A673 (cell line): Measurements from ENCODE around the gene CLDN18. TPM values are rescaled to one million over a fixed set of nuclear protein-coding genes. Genes with fewer than 3 reads are reported as not detected.

Experiments
- BruUV-seq: library from RNA; stranded (reverse); fragments of 400-500 nt; replicated peaks from 2 replicates; lab custom pipeline; 2021; lab: Mats Ljungman, UMichigan
- CTCF ChIA-PET: fragments of 300-600 bp; sonication (Branson Sonifier 250); formaldehyde crosslinking; loops from one replicate; lab custom pipeline; 2022; ENCODE audit warnings: antibody characterized with exemption; lab: Charles Lee
- POLR2A ChIA-PET: fragments of 300-600 bp; sonication (Branson Sonifier 250); formaldehyde crosslinking; loops from one replicate; lab custom pipeline; 2022; ENCODE audit warnings: antibody characterized with exemption; ENCODE audit not compliant: low non-redundant PET; lab: Charles Lee
- DNase-seq: peaks from one replicate; pipeline ENCODE4 v3.0.0-alpha.2; 2015; ENCODE audit warnings: low spot score
- H3K27ac ChIP-seq: fragments of 200-600 bp; sonication (generic); 2 replicates; pipeline ENCODE4 v1.5.1; 2016; ENCODE audit warnings: mixed run types, low read depth, mild to moderate bottlenecking, mixed read lengths, antibody characterized with exemption, low read length; ENCODE audit not compliant: poor library complexity, severe bottlenecking
- H3K27me3 ChIP-seq: fragments of 200-600 bp; sonication (generic); replicated peaks from 2 replicates; pipeline ENCODE4 v1.6.1; 2017; ENCODE audit warnings: mixed run types, low read depth, mild to moderate bottlenecking, mixed read lengths, antibody characterized with exemption, low read length; ENCODE audit not compliant: insufficient read depth, poor library complexity
- H3K36me3 ChIP-seq: fragments of 200-600 bp; sonication (generic); 2 replicates; pipeline ENCODE4 v1.6.1; 2016; ENCODE audit warnings: mixed run types, mild to moderate bottlenecking, mixed read lengths, antibody characterized with exemption, low read length; ENCODE audit not compliant: insufficient read depth, poor library complexity, severe bottlenecking
- H3K4me1 ChIP-seq: fragments of 200-600 bp; sonication (generic); 2 replicates; pipeline ENCODE4 v1.6.1; 2017; ENCODE audit warnings: mixed run types, mild to moderate bottlenecking, mixed read lengths, antibody characterized with exemption, low read length; ENCODE audit not compliant: insufficient read depth, poor library complexity, severe bottlenecking
- H3K4me3 ChIP-seq: fragments of 200-600 bp; sonication (generic); 2 replicates; pipeline ENCODE4 v1.5.1; 2016; ENCODE audit warnings: low read depth, mixed run types, mild to moderate bottlenecking, mixed read lengths, low read length; ENCODE audit not compliant: poor library complexity, severe bottlenecking
- H3K9me3 ChIP-seq: fragments of 200-600 bp; sonication (generic); 2 replicates; pipeline ENCODE4 v1.6.1; 2016; ENCODE audit warnings: mixed run types, low read depth, mild to moderate bottlenecking, mixed read lengths, antibody characterized with exemption, low read length; ENCODE audit not compliant: poor library complexity, severe bottlenecking
- EZH2 ChIP-seq: fragments of 200-600 bp; sonication (generic); IDR thresholded peaks from 2 replicates; pipeline ENCODE4 v1.6.1; 2017; ENCODE audit warnings: borderline replicate concordance, low read depth, mild to moderate bottlenecking, mixed read lengths, antibody characterized with exemption, low read length; ENCODE audit not compliant: poor library complexity, severe bottlenecking
- intact Hi-C: fragments of 100-400 bp; cut with micrococcal nuclease; formaldehyde crosslinking; loops from one replicate; pipeline ENCODE4 v1.10.0; 2022; ENCODE audit not compliant: unreplicated experiment
- total RNA-seq: library from RNA; stranded (reverse); gene quantifications from 2 replicates; pipeline ENCODE4 v1.2.3, GENCODE V29; 2021
- TF ChIP-seq, protein P1 (sequence below): fragments of 300-800, 200-600 bp; sonication (generic); conservative IDR thresholded peaks from 2 replicates; pipeline ENCODE4 v1.5.1; 2017; ENCODE audit warnings: low read depth, mild to moderate bottlenecking, antibody characterized with exemption, low read length, moderate library complexity, mixed read lengths

CLDN18 gene
- total RNA-seq, 1 experiment from 2014 or later, result not detected

DNA sequence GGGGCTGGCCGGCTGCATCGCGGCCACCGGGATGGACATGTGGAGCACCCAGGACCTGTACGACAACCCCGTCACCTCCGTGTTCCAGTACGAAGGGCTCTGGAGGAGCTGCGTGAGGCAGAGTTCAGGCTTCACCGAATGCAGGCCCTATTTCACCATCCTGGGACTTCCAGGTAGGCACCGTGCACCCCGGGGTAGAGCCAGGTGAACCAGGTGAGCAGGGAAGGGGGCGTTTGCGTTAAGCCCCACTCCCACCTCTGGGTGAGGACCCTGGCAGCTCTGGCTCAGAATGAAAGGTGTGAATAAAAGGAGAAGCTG, 267 bp downstream of the CLDN18 start:
- POLR2A ChIA-PET, result no interaction called here
- BruUV-seq, result no TSS peak

DNA sequence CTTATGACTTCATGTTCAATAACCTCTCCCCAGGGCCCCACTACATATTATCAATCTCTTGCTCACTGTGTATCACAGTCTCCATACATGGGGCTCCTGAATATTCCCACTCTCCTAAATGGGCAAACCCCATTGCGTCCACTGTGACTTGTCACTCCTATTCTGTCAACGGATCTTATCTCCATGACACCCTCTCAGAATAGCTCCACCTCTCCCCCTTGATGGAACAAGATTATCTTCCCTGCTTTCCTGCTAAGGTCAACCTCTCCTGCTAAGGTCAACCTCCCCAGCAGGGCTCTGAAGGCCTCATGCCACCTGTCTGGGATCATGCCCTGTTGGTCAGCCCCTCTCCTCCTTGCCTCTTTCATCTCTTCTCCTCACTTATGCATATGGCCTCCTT, 1.8 kb downstream of the CLDN18 start:
- intact Hi-C loops, result no loop called here
- H3K27ac ChIP-seq, result no peak overlapping the region
- no TSS peak for BruUV-seq
- H3K27me3 ChIP-seq, result no peaks in the 10 kb centered on the region
- H3K4me1 ChIP-seq, result no peaks in the 10 kb centered on the region
- no peak overlapping the region for H3K4me3 ChIP-seq
- TF ChIP-seq, protein P1, sequence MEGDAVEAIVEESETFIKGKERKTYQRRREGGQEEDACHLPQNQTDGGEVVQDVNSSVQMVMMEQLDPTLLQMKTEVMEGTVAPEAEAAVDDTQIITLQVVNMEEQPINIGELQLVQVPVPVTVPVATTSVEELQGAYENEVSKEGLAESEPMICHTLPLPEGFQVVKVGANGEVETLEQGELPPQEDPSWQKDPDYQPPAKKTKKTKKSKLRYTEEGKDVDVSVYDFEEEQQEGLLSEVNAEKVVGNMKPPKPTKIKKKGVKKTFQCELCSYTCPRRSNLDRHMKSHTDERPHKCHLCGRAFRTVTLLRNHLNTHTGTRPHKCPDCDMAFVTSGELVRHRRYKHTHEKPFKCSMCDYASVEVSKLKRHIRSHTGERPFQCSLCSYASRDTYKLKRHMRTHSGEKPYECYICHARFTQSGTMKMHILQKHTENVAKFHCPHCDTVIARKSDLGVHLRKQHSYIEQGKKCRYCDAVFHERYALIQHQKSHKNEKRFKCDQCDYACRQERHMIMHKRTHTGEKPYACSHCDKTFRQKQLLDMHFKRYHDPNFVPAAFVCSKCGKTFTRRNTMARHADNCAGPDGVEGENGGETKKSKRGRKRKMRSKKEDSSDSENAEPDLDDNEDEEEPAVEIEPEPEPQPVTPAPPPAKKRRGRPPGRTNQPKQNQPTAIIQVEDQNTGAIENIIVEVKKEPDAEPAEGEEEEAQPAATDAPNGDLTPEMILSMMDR, result no peak
- TF ChIP-seq EZH2, result no peak
- H3K36me3 ChIP-seq, result no peaks in the 10 kb centered on the region
- no peak for DNase-seq
- ChIA-PET POLR2A (no interaction called here), CTCF (no interaction called here)
- no peaks in the 10 kb centered on the region for H3K9me3 ChIP-seq

More for the DNA sequence above, 267 bp downstream of the CLDN18 start:
- no peak overlapping the region for H3K27ac ChIP-seq
- CTCF ChIA-PET, result no interaction called here
- H3K27me3 ChIP-seq, result peaks cover 6% of the 10 kb centered on the region
- no peak for DNase-seq
- no peaks in the 10 kb centered on the region for H3K4me1 ChIP-seq
- intact Hi-C loops, result no loop called here
- no peaks in the 10 kb centered on the region for H3K36me3 ChIP-seq
- H3K9me3 ChIP-seq, result no peaks in the 10 kb centered on the region
- no peak for TF ChIP-seq EZH2
- TF ChIP-seq, protein P1, result no peak
- no peak overlapping the region for H3K4me3 ChIP-seq

DNA sequence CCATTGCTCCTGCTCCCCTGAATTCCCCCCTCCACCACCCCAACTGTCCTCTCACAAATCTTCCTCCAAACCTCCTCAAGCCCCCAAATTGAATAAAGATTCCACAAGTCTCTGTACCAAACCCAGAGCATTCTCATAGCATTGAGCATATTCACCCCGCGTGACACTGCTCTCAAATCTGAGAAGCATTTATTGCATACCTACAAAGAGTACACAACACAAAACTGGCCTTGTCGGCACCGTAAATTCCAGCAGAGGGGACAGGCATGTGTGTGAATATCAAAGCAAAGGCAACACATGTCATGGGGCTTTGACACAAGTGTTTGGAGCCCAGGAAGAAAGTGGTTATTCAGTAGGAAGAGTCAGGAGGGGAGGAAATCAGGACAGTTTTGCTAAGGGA, 2.6 kb downstream of the CLDN18 start:
- Histone ChIP-seq H3K27ac (no peak overlapping the region), H3K4me1 (no peaks in the 10 kb centered on the region), H3K36me3 (no peaks in the 10 kb centered on the region), H3K4me3 (no peak overlapping the region), H3K27me3 (no peaks in the 10 kb centered on the region), H3K9me3 (no peaks in the 10 kb centered on the region)
- intact Hi-C loops, result no loop called here
- ChIA-PET POLR2A (no interaction called here), CTCF (no interaction called here)
- no peak for DNase-seq
- TF ChIP-seq, protein P1, result no peak
- no peak for TF ChIP-seq EZH2
- BruUV-seq, result no TSS peak
